WTC11 (cell line): ENCODE data around the gene SEC61A2. TPM values are rescaled to one million over a fixed set of nuclear protein-coding genes. Genes with fewer than 3 reads are reported as not detected.

Source experiments
- ATAC-seq: fragments of 200-7000 bp; cut with Tn5 transposase; 2 replicates; pipeline ENCODE4 v1.10.0; 2021; ENCODE audit warnings: mild to moderate bottlenecking, moderate library complexity
- CTCF ChIA-PET: fragments of 300-600 bp; sonication (Branson Sonifier 250); formaldehyde crosslinking; loops from one replicate; lab custom pipeline; 2021; ENCODE audit warnings: antibody characterized with exemption; lab: Charles Lee
- POLR2A ChIA-PET: fragments of 350-600 bp; sonication (Branson Sonifier 250); formaldehyde crosslinking; loops from one replicate; lab custom pipeline; 2021; ENCODE audit warnings: antibody characterized with exemption; lab: Charles Lee
- DNase-seq: peaks from one replicate; pipeline ENCODE4 v3.0.0; 2021; ENCODE audit warnings: low spot score
- H3K27ac Mint-ChIP-seq: 2 replicates; pipeline ENCODE4 v1.8.0; 2021; ENCODE audit warnings: mixed read lengths
- H3K27me3 Mint-ChIP-seq: 2 replicates; pipeline ENCODE4 v1.8.0; 2021; ENCODE audit warnings: low read depth, mild to moderate bottlenecking, moderate library complexity, mixed read lengths
- H3K36me3 Mint-ChIP-seq: 2 replicates; pipeline ENCODE4 v1.8.0; 2021; ENCODE audit warnings: mixed read lengths
- H3K4me1 Mint-ChIP-seq: 2 replicates; pipeline ENCODE4 v1.8.0; 2022; ENCODE audit warnings: mixed read lengths
- H3K4me3 Mint-ChIP-seq: 2 replicates; pipeline ENCODE4 v1.8.0; 2021; ENCODE audit warnings: mild to moderate bottlenecking, moderate library complexity, mixed read lengths
- H3K9me3 Mint-ChIP-seq: 2 replicates; pipeline ENCODE4 v1.8.0; 2021; ENCODE audit warnings: mixed read lengths
- AR ChIP-seq: fragments of 250-450 bp; sonication (Bioruptor Pico); IDR thresholded peaks from 2 replicates; pipeline ENCODE4 v1.9.0; 2021; ENCODE audit warnings: mild to moderate bottlenecking
- ARID4B ChIP-seq: sonication (generic); formaldehyde crosslinking; IDR thresholded peaks from 2 replicates; pipeline ENCODE4 v1.8.0; 2023; ENCODE audit warnings: missing genetic modification reagents, mild to moderate bottlenecking, borderline replicate concordance
- CBFB ChIP-seq: sonication (generic); formaldehyde crosslinking; IDR thresholded peaks from 2 replicates; pipeline ENCODE4 v1.8.1; 2022; ENCODE audit warnings: mild to moderate bottlenecking, low read depth, missing genetic modification reagents
- ELF4 ChIP-seq: sonication (generic); formaldehyde crosslinking; IDR thresholded peaks from 2 replicates; pipeline ENCODE4 v1.8.1; 2022; ENCODE audit warnings: low read depth, mild to moderate bottlenecking, moderate library complexity, missing genetic modification reagents
- FOXJ3 ChIP-seq: sonication (generic); formaldehyde crosslinking; IDR thresholded peaks from 2 replicates; pipeline ENCODE4 v1.9.0; 2021; ENCODE audit warnings: missing genetic modification reagents, mild to moderate bottlenecking, borderline replicate concordance
- FOXK1 ChIP-seq: sonication (generic); formaldehyde crosslinking; IDR thresholded peaks from 2 replicates; pipeline ENCODE4 v1.8.0; 2022; ENCODE audit warnings: mild to moderate bottlenecking, moderate library complexity, missing genetic modification reagents
- JAZF1 ChIP-seq: fragments of 250-450 bp; sonication (Bioruptor Pico); IDR thresholded peaks from 2 replicates; pipeline ENCODE4 v1.9.0; 2021; ENCODE audit warnings: moderate library complexity, mild to moderate bottlenecking, inconsistent platforms
- JUN ChIP-seq: sonication (generic); formaldehyde crosslinking; IDR thresholded peaks from 2 replicates; pipeline ENCODE4 v1.8.0; 2023; ENCODE audit warnings: mild to moderate bottlenecking, missing genetic modification reagents
- MXD4 ChIP-seq: fragments of 250-450 bp; sonication (Bioruptor Pico); IDR thresholded peaks from 2 replicates; pipeline ENCODE4 v1.8.0; 2021; ENCODE audit warnings: mild to moderate bottlenecking, moderate library complexity, borderline replicate concordance
- MYBL2 ChIP-seq: sonication (generic); formaldehyde crosslinking; IDR thresholded peaks from 2 replicates; pipeline ENCODE4 v1.8.1; 2023; ENCODE audit warnings: mild to moderate bottlenecking, moderate library complexity, missing genetic modification reagents
- NFATC4 ChIP-seq: fragments of 250-450 bp; sonication (Bioruptor Pico); IDR thresholded peaks from 2 replicates; pipeline ENCODE4 v1.9.0; 2021; ENCODE audit warnings: mild to moderate bottlenecking
- PRRX2 ChIP-seq: fragments of 250-450 bp; sonication (Bioruptor Pico); IDR thresholded peaks from 2 replicates; pipeline ENCODE4 v1.8.0; 2021; ENCODE audit warnings: mild to moderate bottlenecking
- RORB ChIP-seq: fragments of 250-450 bp; sonication (Bioruptor Pico); IDR thresholded peaks from 2 replicates; pipeline ENCODE4 v1.9.0; 2021; ENCODE audit warnings: mild to moderate bottlenecking
- SP1 ChIP-seq: sonication (generic); formaldehyde crosslinking; conservative IDR thresholded peaks from 2 replicates; pipeline ENCODE4 v1.8.1; 2022; ENCODE audit warnings: missing genetic modification reagents
- STAT6 ChIP-seq: sonication (generic); formaldehyde crosslinking; conservative IDR thresholded peaks from 2 replicates; pipeline ENCODE4 v1.8.1; 2023; ENCODE audit warnings: mild to moderate bottlenecking, low read depth, missing genetic modification reagents, moderate library complexity
- ZBTB21 ChIP-seq: sonication (generic); formaldehyde crosslinking; IDR thresholded peaks from 2 replicates; pipeline ENCODE4 v1.8.1; 2023; ENCODE audit warnings: mild to moderate bottlenecking, missing genetic modification reagents, borderline replicate concordance
- ZBTB43 ChIP-seq: sonication (generic); formaldehyde crosslinking; IDR thresholded peaks from 2 replicates; pipeline ENCODE4 v1.8.1; 2023; ENCODE audit warnings: mild to moderate bottlenecking, missing genetic modification reagents
- ZNF232 ChIP-seq: sonication (generic); formaldehyde crosslinking; IDR thresholded peaks from 2 replicates; pipeline ENCODE4 v1.8.0; 2022; ENCODE audit warnings: mild to moderate bottlenecking, missing genetic modification reagents
- ZNF512 ChIP-seq: sonication (generic); formaldehyde crosslinking; IDR thresholded peaks from 2 replicates; pipeline ENCODE4 v1.8.1; 2022; ENCODE audit warnings: missing genetic modification reagents, borderline replicate concordance
- total RNA-seq: library from RNA; stranded (reverse); gene quantifications from 3 replicates; pipeline ENCODE4 v1.2.3, GENCODE V29; 2021

The SEC61A2 gene
- total RNA-seq, 1 experiment from 2014 or later = 19.0 TPM

GRCh38 chr10:12194752-12195271, 65.3 kb downstream of the SEC61A2 start (continued):
- TF ChIP-seq ZNF512 = no peak
- TF ChIP-seq MXD4 (CRISPR knock-in tag) = no peak
- TF ChIP-seq JUN (CRISPR knock-in tag) = no peak
- TF ChIP-seq MYBL2 (CRISPR knock-in tag) = no peak

- peaks cover 27% of the 10 kb centered on the region for H3K36me3 Mint-ChIP-seq
- H3K27me3 Mint-ChIP-seq = no peaks in the 10 kb centered on the region
- CTCF ChIA-PET = interaction anchor here (0.9 to 1.2 kb wide), 4 partner anchors 19 to 707 kb away, joined by 3 to 5 read pairs (median 3); partner anchors contain the start of gene UPF2
- POLR2A ChIA-PET = interaction anchor here (1.2 kb wide), 1 partner anchor 152 kb away, joined by 4 read pairs; no protein-coding TSS in a partner anchor
- TF ChIP-seq CBFB (CRISPR knock-in tag) = no peak
- no peak for TF ChIP-seq SP1 (CRISPR knock-in tag)
- no peak for TF ChIP-seq ZNF232 (CRISPR knock-in tag)
- no peak for TF ChIP-seq ARID4B (CRISPR knock-in tag)
- no peak for TF ChIP-seq FOXJ3 (CRISPR knock-in tag)
- no peak for TF ChIP-seq STAT6
- H3K4me1 Mint-ChIP-seq = peaks cover 24% of the 10 kb centered on the region
- peak overlapping the region; percentile 98 for H3K27ac Mint-ChIP-seq
- DNase-seq = no peak
- no peaks in the 10 kb centered on the region for H3K9me3 Mint-ChIP-seq
- peak; percentile 7 for ATAC-seq
- H3K4me3 Mint-ChIP-seq = peak overlapping the region; percentile 91
Measured at GRCh38 chr10:12195281-12195602, 65.8 kb downstream of the SEC61A2 start.

- ChIA-PET POLR2A (interaction anchor here (0.5 to 1.2 kb wide), 3 partner anchors 33 to 153 kb away, joined by 4 to 11 read pairs (median 10); no protein-coding TSS in a partner anchor), CTCF (interaction anchor here (0.9 to 1.2 kb wide), 4 partner anchors 19 to 706 kb away, joined by 3 to 5 read pairs (median 3); partner anchors contain the start of gene UPF2)
- Mint-ChIP-seq H3K27ac (peak within 1 kb of the TSS; percentile 98), H3K9me3 (no peaks in the 10 kb centered on the region), H3K4me3 (peak within 1 kb of the TSS; percentile 91), H3K27me3 (no peaks in the 10 kb centered on the region), H3K36me3 (peaks cover 26% of the 10 kb centered on the region), H3K4me1 (peaks cover 22% of the 10 kb centered on the region)
- DNase-seq (peak; percentile 85), ATAC-seq (peak; percentile 89)
- TF ChIP-seq PRRX2 (CRISPR knock-in tag) (no peak), FOXK1 (CRISPR knock-in tag) (peak; percentile 98), ZBTB21 (CRISPR knock-in tag) (peak; percentile 73; the same call in 1 of the 2 replicates), ELF4 (CRISPR knock-in tag) (no peak), JAZF1 (CRISPR knock-in tag) (no peak), ZBTB43 (CRISPR knock-in tag) (0 out of 2 replicates have a peak, but pooled peaks have one; percentile 42), RORB (CRISPR knock-in tag) (no peak), AR (CRISPR knock-in tag) (no peak), NFATC4 (CRISPR knock-in tag) (no peak), CBFB (CRISPR knock-in tag) (no peak)
Measured at GRCh38 chr10:12195603-12196506, 66.4 kb downstream of the SEC61A2 start, which contains the start of the genes CDC123 and NUDT5. Gene CDC123 (plus strand): TSS chr10:12196188. CDS start chr10:12196246, 58 bp downstream. Gene NUDT5 (minus strand): TSS chr10:12195891. CDS start chr10:12186291, 9,600 bp downstream.
